HepG2 (cell line): ENCODE measurements around the gene DDX19B.

ENCODE experiments used
- CEBPB ChIP-seq: IDR thresholded peaks from 2 replicates; pipeline ENCODE4 v1.6.1; 2011; ENCODE audit warnings: low read depth, low read length, improper control_type of control experiment, borderline replicate concordance
- NCOA1 ChIP-seq: sonication (generic); formaldehyde crosslinking; IDR thresholded peaks from 2 replicates; pipeline ENCODE4 v1.9.0; 2021; ENCODE audit warnings: missing genetic modification reagents
- ZNF253 ChIP-seq: sonication (generic); formaldehyde crosslinking; IDR thresholded peaks from 2 replicates; pipeline ENCODE4 v1.8.0; 2022; ENCODE audit warnings: mild to moderate bottlenecking, missing genetic modification reagents, borderline replicate concordance
- ZNF776 ChIP-seq: sonication (generic); formaldehyde crosslinking; IDR thresholded peaks from 2 replicates; pipeline ENCODE4 v1.4.0; 2020; ENCODE audit warnings: mild to moderate bottlenecking, missing genetic modification reagents

DNA sequence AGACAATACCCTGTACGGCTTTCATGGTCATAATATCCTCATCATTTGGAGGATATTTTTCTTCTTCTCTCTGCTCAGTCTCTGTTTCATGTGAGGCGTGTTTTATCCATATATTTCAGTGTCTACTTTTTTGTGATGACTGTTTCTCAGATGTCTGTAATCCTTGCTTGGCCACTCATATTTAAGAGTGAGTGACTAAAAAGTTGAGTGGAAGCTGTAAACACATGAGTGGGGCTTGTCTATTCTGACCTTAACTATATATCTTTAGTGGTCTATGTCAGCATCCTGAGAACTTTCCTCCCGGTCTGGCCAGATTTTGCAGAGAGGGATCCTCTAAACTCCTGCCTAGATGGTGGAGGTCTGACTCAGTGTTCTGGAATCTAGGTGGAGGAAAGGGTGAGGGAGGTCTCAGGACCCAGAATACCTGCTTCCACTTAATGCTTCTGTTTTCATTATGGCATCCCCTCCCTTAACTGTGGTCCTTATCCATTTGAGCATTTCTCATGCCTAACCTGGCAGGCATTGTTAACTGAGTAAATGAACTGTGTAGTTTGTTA lies 6.0 kb downstream of the DDX19B start:
- TF ChIP-seq CEBPB (no peak), ZNF776 (CRISPR knock-in tag) (no peak), ZNF253 (no peak), NCOA1 (CRISPR knock-in tag) (no peak)
